Activated naive CD8-positive, alpha-beta T cell treated with anti-CD3 and anti-CD28 coated beads, Interleukin-2, amount 50 U/mL, for 16 hours (primary cell): ENCODE measurements around the gene ITGA7.

Experiments
- DNase-seq: peaks from one replicate; pipeline ENCODE4 v3.0.0-alpha.2; 2020; ENCODE audit warnings: low read depth, low spot score

ITGA7 gene

GRCh38 chr12:55700255-55701018 is 7.3 kb downstream of the ITGA7 start:
- no peak for DNase-seq

GRCh38 chr12:55699471-55700055 is 8.1 kb downstream of the ITGA7 start:
- no peak for DNase-seq

GRCh38 chr12:55698965-55699364 is 8.7 kb downstream of the ITGA7 start:
- no peak for DNase-seq

GRCh38 chr12:55698241-55698955 is 9.3 kb downstream of the ITGA7 start:
- DNase-seq: no peak

- DNase-seq: no peak
These were observed 10.0 kb downstream of the ITGA7 start for GRCh38 chr12:55697686-55698085.

- DNase-seq: no peak
These were observed 10.8 kb downstream of the ITGA7 start for GRCh38 chr12:55696796-55697462.

GRCh38 chr12:55696141-55696540 is 11.6 kb downstream of the ITGA7 start:
- no peak for DNase-seq

- DNase-seq: no peak
These were observed 12.4 kb downstream of the ITGA7 start for GRCh38 chr12:55695349-55695748.

- no peak for DNase-seq
These were observed 13.1 kb downstream of the ITGA7 start for GRCh38 chr12:55694651-55695050.

- no peak for DNase-seq
These were observed 13.6 kb downstream of the ITGA7 start for GRCh38 chr12:55694188-55694515.

GRCh38 chr12:55693323-55694187 is 14.1 kb downstream of the ITGA7 start:
- DNase-seq: no peak

- DNase-seq: no peak
These were observed 14.9 kb downstream of the ITGA7 start for GRCh38 chr12:55692631-55693322.

GRCh38 chr12:55688716-55689655 is 18.7 kb downstream of the ITGA7 start:
- DNase-seq: no peak

- DNase-seq: peak; percentile 12
These were observed 20.0 kb downstream of the ITGA7 start for GRCh38 chr12:55687746-55688145.

- no peak for DNase-seq
These were observed 21.2 kb downstream of the ITGA7 start for GRCh38 chr12:55686366-55687010.

- no peak for DNase-seq
These were observed 22.0 kb downstream of the ITGA7 start for GRCh38 chr12:55685671-55686070.

GRCh38 chr12:55684761-55685370 is 22.8 kb downstream of the ITGA7 start:
- no peak for DNase-seq

- DNase-seq: no peak
These were observed 24.0 kb downstream of the ITGA7 start for GRCh38 chr12:55683676-55684075.
